CD4-positive, CD25-positive, alpha-beta regulatory T cell (primary cell): ENCODE results near the gene CDK6. TPM values are rescaled to one million over a fixed set of nuclear protein-coding genes. Genes with fewer than 3 reads are reported as not detected.
A peak's percentile ranks its signal among the peaks of the same experiment; 100 is the strongest.

ENCODE experiments used
- ATAC-seq, 2 donors: fragments of 150-1000 bp; cut with Tn5 transposase; one replicate each; pipeline ENCODE4 v1.10.0; 2021; ENCODE audit warnings: low read depth in 2 of 2, moderate number of reproducible peaks in 2 of 2, moderate library complexity in 1 of 2
- DNase-seq, 3 donors: peaks; one replicate each; pipeline versions ENCODE4 v3.0.0 to v3.0.0-alpha.2; 2012 to 2022; ENCODE audit warnings: mixed read lengths in 1 of 3
- H3K27ac ChIP-seq: one replicate; pipeline ENCODE4 v1.7.0; 2013; ENCODE audit warnings: mild to moderate bottlenecking, low read length; ENCODE audit not compliant: insufficient read depth, poor library complexity, severe bottlenecking
- H3K27me3 ChIP-seq: one replicate; pipeline ENCODE4 v1.7.0; 2013; ENCODE audit warnings: low read length; ENCODE audit not compliant: control insufficient read depth, insufficient read depth
- H3K36me3 ChIP-seq: one replicate; pipeline ENCODE4 v1.7.0; 2013; ENCODE audit warnings: mild to moderate bottlenecking, low read length, moderate library complexity; ENCODE audit not compliant: control insufficient read depth, insufficient read depth
- H3K4me1 ChIP-seq: 2 replicates; pipeline ENCODE4 v1.7.0; 2013; ENCODE audit warnings: mild to moderate bottlenecking, low read length; ENCODE audit not compliant: insufficient read depth, control insufficient read depth, poor library complexity, severe bottlenecking
- H3K4me3 ChIP-seq: one replicate; pipeline ENCODE4 v1.7.0; 2013; ENCODE audit warnings: low read depth, mild to moderate bottlenecking, low read length, moderate library complexity
- H3K9me3 ChIP-seq, 2 experiments: 1 replicate in 1 of 2; 2 replicates in 1 of 2; pipeline ENCODE4 v1.7.0; 2013; ENCODE audit warnings: low read length in 2 of 2, mild to moderate bottlenecking in 1 of 2, moderate library complexity in 1 of 2; ENCODE audit not compliant: control insufficient read depth in 2 of 2
- H3K27ac Mint-ChIP-seq, 3 donors: one replicate each; pipeline ENCODE4 v1.8.0; 2020 to 2022; ENCODE audit warnings: mild to moderate bottlenecking in 3 of 3, mixed read lengths in 3 of 3, moderate library complexity in 2 of 3
- H3K27me3 Mint-ChIP-seq: one replicate; pipeline ENCODE4 v1.8.0; 2022; ENCODE audit warnings: mild to moderate bottlenecking, mixed read lengths
- H3K36me3 Mint-ChIP-seq: one replicate; pipeline ENCODE4 v1.8.0; 2020; ENCODE audit warnings: mixed read lengths
- H3K4me1 Mint-ChIP-seq, 4 donors: one replicate each; pipeline ENCODE4 v1.8.0; 2020 to 2022; ENCODE audit warnings: mixed read lengths in 4 of 4, mild to moderate bottlenecking in 1 of 4
- H3K4me3 Mint-ChIP-seq, 4 donors: one replicate each; pipeline ENCODE4 v1.8.0; 2020 to 2022; ENCODE audit warnings: mild to moderate bottlenecking in 4 of 4, mixed read lengths in 4 of 4, moderate library complexity in 3 of 4
- H3K9me3 Mint-ChIP-seq, 7 donors: one replicate each; pipeline ENCODE4 v1.8.0; 2020 to 2022; ENCODE audit warnings: mixed read lengths in 7 of 7, mild to moderate bottlenecking in 3 of 7, moderate library complexity in 2 of 7
- polyA plus RNA-seq, 4 donors: library from polyadenylated mRNA; unstranded; fragments of 300-500 nt; fragmentation: Illumina TruSeq; gene quantifications; one replicate each; pipeline ENCODE4 v1.2.3, GENCODE V29; 2021
- total RNA-seq: library from RNA; stranded (reverse); gene quantifications from one replicate; pipeline ENCODE4 v1.2.3, GENCODE V29; 2022

CDK6 gene
- total and polyA plus RNA-seq, 5 donors from 2014 or later: 5.5 to 32.6 (median 9.1) TPM

GRCh38 chr7:92778972-92779371, 57.4 kb downstream of the CDK6 start:
- Histone ChIP-seq H3K27ac (no peak overlapping the region), H3K27me3 (no peaks in the 10 kb centered on the region), H3K4me1 (no peaks in the 10 kb centered on the region), H3K36me3 (no peaks in the 10 kb centered on the region), H3K9me3 (no peaks in the 10 kb centered on the region), H3K4me3 (no peak overlapping the region)
- H3K27me3 Mint-ChIP-seq: no peaks in the 10 kb centered on the region
- H3K9me3 Mint-ChIP-seq: peaks cover 0 to 6% (median 0%) of the 10 kb centered on the region in 7 donors
- no peak overlapping the region for H3K4me3 Mint-ChIP-seq
- ATAC-seq (no peak), DNase-seq (no peak)
- H3K4me1 Mint-ChIP-seq: peaks cover 12 to 23% (median 16%) of the 10 kb centered on the region in 4 donors
- peaks cover 13% of the 10 kb centered on the region for H3K36me3 Mint-ChIP-seq
- H3K27ac Mint-ChIP-seq: no peak overlapping the region

GRCh38 chr7:92777993-92778392, 58.4 kb downstream of the CDK6 start:
- peaks cover 11% of the 10 kb centered on the region for H3K36me3 Mint-ChIP-seq

GRCh38 chr7:92773808-92774207, 62.6 kb downstream of the CDK6 start:
- peaks cover 4 to 20% (median 14%) of the 10 kb centered on the region in 4 donors for H3K4me1 Mint-ChIP-seq
- no peak overlapping the region for H3K27ac ChIP-seq
- H3K36me3 ChIP-seq: no peaks in the 10 kb centered on the region
- peaks cover 0 to 4% (median 0%) of the 10 kb centered on the region in 7 donors for H3K9me3 Mint-ChIP-seq
- no peak overlapping the region for H3K27ac Mint-ChIP-seq
- DNase-seq: no peak
- H3K9me3 ChIP-seq: no peaks in the 10 kb centered on the region
- peaks cover 12% of the 10 kb centered on the region for H3K36me3 Mint-ChIP-seq
- no peaks in the 10 kb centered on the region for H3K27me3 ChIP-seq
- H3K4me3 ChIP-seq: no peak overlapping the region
- ATAC-seq: no peak
- H3K4me1 ChIP-seq: no peaks in the 10 kb centered on the region
- no peaks in the 10 kb centered on the region for H3K27me3 Mint-ChIP-seq
- H3K4me3 Mint-ChIP-seq: no peak overlapping the region

More at GRCh38 chr7:92777993-92778392, 58.4 kb downstream of the CDK6 start:
- Histone ChIP-seq H3K4me1 (no peaks in the 10 kb centered on the region), H3K27me3 (no peaks in the 10 kb centered on the region), H3K27ac (no peak overlapping the region), H3K4me3 (no peak overlapping the region), H3K36me3 (no peaks in the 10 kb centered on the region), H3K9me3 (no peaks in the 10 kb centered on the region)
- Mint-ChIP-seq H3K4me1 (peaks cover 10 to 23% (median 15%) of the 10 kb centered on the region in 4 donors), H3K4me3 (no peak overlapping the region), H3K9me3 (peaks cover 0 to 6% (median 0%) of the 10 kb centered on the region in 7 donors), H3K27ac (peak overlapping the region in 1 of 3 donors; percentile 53), H3K27me3 (no peaks in the 10 kb centered on the region)
- no peak for DNase-seq
- no peak for ATAC-seq

GRCh38 chr7:92769844-92770243, 66.5 kb downstream of the CDK6 start:
- H3K4me3 ChIP-seq: no peak overlapping the region
- DNase-seq (no peak), ATAC-seq (no peak)
- no peak overlapping the region for H3K27ac ChIP-seq
- H3K9me3 ChIP-seq: no peaks in the 10 kb centered on the region
- no peaks in the 10 kb centered on the region for H3K36me3 ChIP-seq
- Mint-ChIP-seq H3K36me3 (peaks cover 33% of the 10 kb centered on the region), H3K4me1 (peaks cover 14 to 45% (median 28%) of the 10 kb centered on the region in 4 donors), H3K27me3 (no peaks in the 10 kb centered on the region), H3K4me3 (no peak overlapping the region), H3K9me3 (peaks cover 0 to 3% (median 0%) of the 10 kb centered on the region in 7 donors), H3K27ac (no peak overlapping the region)
- no peaks in the 10 kb centered on the region for H3K4me1 ChIP-seq
- H3K27me3 ChIP-seq: no peaks in the 10 kb centered on the region

- H3K4me3 Mint-ChIP-seq: no peak overlapping the region
- Histone ChIP-seq H3K4me1 (no peaks in the 10 kb centered on the region), H3K27ac (no peak overlapping the region), H3K4me3 (no peak overlapping the region), H3K9me3 (no peaks in the 10 kb centered on the region), H3K27me3 (no peaks in the 10 kb centered on the region), H3K36me3 (no peaks in the 10 kb centered on the region)
- ATAC-seq: no peak
- no peak overlapping the region for H3K27ac Mint-ChIP-seq
- peaks cover 35% of the 10 kb centered on the region for H3K36me3 Mint-ChIP-seq
- H3K27me3 Mint-ChIP-seq: no peaks in the 10 kb centered on the region
- H3K4me1 Mint-ChIP-seq: peaks cover 14 to 44% (median 28%) of the 10 kb centered on the region in 4 donors
- peaks cover 0 to 2% (median 0%) of the 10 kb centered on the region in 7 donors for H3K9me3 Mint-ChIP-seq
- DNase-seq: no peak
Measured at GRCh38 chr7:92769394-92769699, 67.0 kb downstream of the CDK6 start.

GRCh38 chr7:92768501-92769393, 67.6 kb downstream of the CDK6 start:
- ATAC-seq: no peak
- no peak overlapping the region for H3K4me3 Mint-ChIP-seq

GRCh38 chr7:92767437-92767836, 68.9 kb downstream of the CDK6 start:
- Mint-ChIP-seq H3K4me1 (peaks cover 10 to 44% (median 27%) of the 10 kb centered on the region in 4 donors), H3K27ac (peak overlapping the region in 1 of 3 donors; percentile 34), H3K9me3 (peaks cover 0 to 2% (median 0%) of the 10 kb centered on the region in 7 donors), H3K4me3 (no peak overlapping the region), H3K27me3 (no peaks in the 10 kb centered on the region), H3K36me3 (peaks cover 34% of the 10 kb centered on the region)
- H3K4me3 ChIP-seq: no peak overlapping the region
- H3K27me3 ChIP-seq: no peaks in the 10 kb centered on the region
- no peak overlapping the region for H3K27ac ChIP-seq
- no peaks in the 10 kb centered on the region for H3K4me1 ChIP-seq
- no peak for DNase-seq
- ATAC-seq: no peak
- no peaks in the 10 kb centered on the region for H3K9me3 ChIP-seq
- no peaks in the 10 kb centered on the region for H3K36me3 ChIP-seq

More at GRCh38 chr7:92768501-92769393, 67.6 kb downstream of the CDK6 start:
- H3K27ac ChIP-seq: no peak overlapping the region
- H3K27me3 ChIP-seq: no peaks in the 10 kb centered on the region
- Mint-ChIP-seq H3K36me3 (peaks cover 38% of the 10 kb centered on the region), H3K4me1 (peaks cover 14 to 44% (median 28%) of the 10 kb centered on the region in 4 donors), H3K27me3 (no peaks in the 10 kb centered on the region), H3K9me3 (peaks cover 0 to 2% (median 0%) of the 10 kb centered on the region in 7 donors), H3K27ac (peak overlapping the region; percentile 34 to 78 (median 34))
- H3K4me3 ChIP-seq: no peak overlapping the region
- H3K9me3 ChIP-seq: no peaks in the 10 kb centered on the region
- no peaks in the 10 kb centered on the region for H3K36me3 ChIP-seq
- no peaks in the 10 kb centered on the region for H3K4me1 ChIP-seq
- DNase-seq: peak in 1 of 3 donors; percentile 42
